IMR-90 (cell line): ENCODE data around the gene XAB2. TPM values are rescaled to one million over a fixed set of nuclear protein-coding genes. Genes with fewer than 3 reads are reported as not detected.

Source experiments
- ATAC-seq: fragments of 200-7000 bp; cut with Tn5 transposase; 2 replicates; pipeline ENCODE4 v1.9.1; 2020; ENCODE audit warnings: low read depth, mild to moderate bottlenecking, moderate library complexity
- BruUV-seq: library from RNA; stranded (reverse); fragments of 400-500 nt; replicated peaks from 2 replicates; lab custom pipeline; 2021; lab: Mats Ljungman, UMichigan
- CTCF ChIA-PET: fragments of 300-600 bp; formaldehyde crosslinking; extraction: SDS; loops from one replicate; lab custom pipeline; 2021; ENCODE audit warnings: antibody characterized with exemption; lab: Yijun Ruan, JAX
- POLR2A ChIA-PET: fragments of 300-600 bp; sonication (Branson Sonifier 250); formaldehyde crosslinking; loops from one replicate; lab custom pipeline; 2022; ENCODE audit warnings: antibody characterized with exemption; ENCODE audit not compliant: unreplicated experiment; lab: Charles Lee
- DNase-seq: peaks from one replicate; pipeline ENCODE4 v3.0.0; 2013
- H2AFZ ChIP-seq: replicated peaks from 2 replicates; pipeline ENCODE3; 2013; ENCODE audit warnings: low read length, mild to moderate bottlenecking; ENCODE audit not compliant: poor library complexity
- H2AK5ac ChIP-seq: 2 replicates; pipeline ENCODE4 v1.6.1; 2013; ENCODE audit warnings: low read depth, low read length, inconsistent platforms
- H2AK9ac ChIP-seq: replicated peaks from 2 replicates; pipeline ENCODE3; 2013; ENCODE audit warnings: mild to moderate bottlenecking, low read depth, low read length, moderate library complexity; ENCODE audit not compliant: poor library complexity
- H2BK120ac ChIP-seq: 2 replicates; pipeline ENCODE4 v1.6.1; 2013; ENCODE audit warnings: low read depth, low read length, inconsistent platforms
- H2BK15ac ChIP-seq: 3 replicates; pipeline ENCODE4 v1.6.1; 2013; ENCODE audit warnings: low read depth, low read length, inconsistent platforms
- H2BK20ac ChIP-seq: 2 replicates; pipeline ENCODE4 v1.6.1; 2013; ENCODE audit warnings: low read depth, mild to moderate bottlenecking, inconsistent platforms, low read length, moderate library complexity
- H2BK5ac ChIP-seq: 2 replicates; pipeline ENCODE4 v1.6.1; 2013; ENCODE audit warnings: mild to moderate bottlenecking, low read depth, low read length, inconsistent platforms; ENCODE audit not compliant: poor library complexity, severe bottlenecking
- H3K14ac ChIP-seq: replicated peaks from 2 replicates; pipeline ENCODE4 v1.6.1; 2013; ENCODE audit warnings: low read depth, low read length, inconsistent platforms
- H3K18ac ChIP-seq: 2 replicates; pipeline ENCODE4 v1.6.1; 2013; ENCODE audit warnings: low read depth, low read length, control low read depth
- H3K23ac ChIP-seq: 2 replicates; pipeline ENCODE4 v1.6.1; 2013; ENCODE audit warnings: low read depth, low read length, inconsistent platforms
- H3K27ac ChIP-seq: 2 replicates; pipeline ENCODE4 v1.5.1; 2013; ENCODE audit warnings: mild to moderate bottlenecking, control low read depth, low read length; ENCODE audit not compliant: insufficient read depth
- H3K27me3 ChIP-seq: 2 replicates; pipeline ENCODE4 v1.6.1; 2013; ENCODE audit warnings: low read length; ENCODE audit not compliant: control insufficient read depth, insufficient read depth
- H3K36me3 ChIP-seq: 2 replicates; pipeline ENCODE4 v1.6.1; 2013; ENCODE audit warnings: low read length, mixed read lengths; ENCODE audit not compliant: control insufficient read depth, insufficient read depth
- H3K4ac ChIP-seq: 2 replicates; pipeline ENCODE4 v1.6.1; 2013; ENCODE audit warnings: low read depth, low read length, inconsistent platforms
- H3K4me1 ChIP-seq: 2 replicates; pipeline ENCODE4 v1.6.1; 2013; ENCODE audit warnings: low read length, mixed read lengths; ENCODE audit not compliant: control insufficient read depth, insufficient read depth
- H3K4me2 ChIP-seq: 2 replicates; pipeline ENCODE4 v1.6.1; 2013; ENCODE audit warnings: low read depth, mild to moderate bottlenecking, control low read depth, low read length, moderate library complexity
- H3K4me3 ChIP-seq: 2 replicates; pipeline ENCODE4 v1.5.1; 2013; ENCODE audit warnings: low read depth, mild to moderate bottlenecking, control low read depth, low read length, moderate library complexity; ENCODE audit not compliant: insufficient read depth
- H3K56ac ChIP-seq: 2 replicates; pipeline ENCODE4 v1.6.1; 2013; ENCODE audit warnings: low read length, inconsistent platforms; ENCODE audit not compliant: insufficient read depth; ENCODE audit errors: extremely low read depth
- H3K79me1 ChIP-seq, 2 experiments: 2 replicates each; pipeline ENCODE4 v1.6.1; 2013; ENCODE audit warnings: low read length in 2 of 2, inconsistent platforms in 1 of 2, low read depth in 1 of 2
- H3K9ac ChIP-seq: 2 replicates; pipeline ENCODE4 v1.6.1; 2013; ENCODE audit warnings: low read depth, low read length, control low read depth
- H3K9me1 ChIP-seq: 2 replicates; pipeline ENCODE4 v1.6.1; 2013; ENCODE audit warnings: low read length, inconsistent platforms; ENCODE audit not compliant: insufficient read depth
- H3K9me3 ChIP-seq: 2 replicates; pipeline ENCODE4 v1.6.1; 2013; ENCODE audit warnings: low read length; ENCODE audit not compliant: control insufficient read depth, insufficient read depth
- H4K20me1 ChIP-seq: 2 replicates; pipeline ENCODE4 v1.6.1; 2013; ENCODE audit warnings: low read length, inconsistent platforms; ENCODE audit not compliant: insufficient read depth
- H4K5ac ChIP-seq: 2 replicates; pipeline ENCODE4 v1.6.1; 2013; ENCODE audit warnings: mild to moderate bottlenecking, low read depth, low read length, control low read depth
- H4K8ac ChIP-seq, 2 experiments: 2 replicates each; pipeline ENCODE4 v1.6.1; 2013; ENCODE audit warnings: low read depth in 2 of 2, low read length in 2 of 2, control low read depth in 1 of 2, inconsistent platforms in 1 of 2
- H4K91ac ChIP-seq: 2 replicates; pipeline ENCODE4 v1.6.1; 2013; ENCODE audit warnings: low read depth, low read length, inconsistent platforms; ENCODE audit not compliant: insufficient read depth
- BHLHE40 ChIP-seq: fragments of 150-350 bp; IDR thresholded peaks from 2 replicates; pipeline ENCODE4 v1.6.1; 2016; ENCODE audit warnings: mild to moderate bottlenecking, low read depth, low read length
- CHD1 ChIP-seq: IDR thresholded peaks from 2 replicates; pipeline ENCODE4 v1.6.1; 2012; ENCODE audit warnings: low read depth, low read length, improper control_type of control experiment
- CTCF ChIP-seq: conservative IDR thresholded peaks from 2 replicates; pipeline ENCODE4 v1.5.1; 2012; ENCODE audit warnings: mild to moderate bottlenecking, low read depth, low read length, improper control_type of control experiment
- ELK1 ChIP-seq: fragments of 150-350 bp; IDR thresholded peaks from 2 replicates; pipeline ENCODE4 v1.6.1; 2016; ENCODE audit warnings: low read depth, mild to moderate bottlenecking, low read length, moderate library complexity, borderline replicate concordance
- MAFK ChIP-seq: IDR thresholded peaks from 2 replicates; pipeline ENCODE4 v1.6.1; 2012; ENCODE audit warnings: low read depth, low read length, improper control_type of control experiment
- MAZ ChIP-seq: IDR thresholded peaks from 2 replicates; pipeline ENCODE4 v1.6.1; 2012; ENCODE audit warnings: low read depth, mild to moderate bottlenecking, low read length, improper control_type of control experiment, moderate library complexity, borderline replicate concordance
- MXI1 ChIP-seq: IDR thresholded peaks from 2 replicates; pipeline ENCODE4 v1.6.1; 2012; ENCODE audit warnings: low read depth, mild to moderate bottlenecking, low read length, moderate library complexity, borderline replicate concordance
- NFE2L2 ChIP-seq: fragments of 150-350 bp; IDR thresholded peaks from 2 replicates; pipeline ENCODE4 v1.6.1; 2016; ENCODE audit warnings: low read depth, mild to moderate bottlenecking, low read length
- RAD21 ChIP-seq: IDR thresholded peaks from 2 replicates; pipeline ENCODE4 v1.6.1; 2012; ENCODE audit warnings: low read length, improper control_type of control experiment
- RCOR1 ChIP-seq: IDR thresholded peaks from 2 replicates; pipeline ENCODE4 v1.6.1; 2012; ENCODE audit warnings: mild to moderate bottlenecking, low read length, improper control_type of control experiment; ENCODE audit not compliant: insufficient replicate concordance
- RFX5 ChIP-seq: IDR thresholded peaks from 2 replicates; pipeline ENCODE4 v1.8.0; 2012; ENCODE audit warnings: low read depth, mild to moderate bottlenecking, low read length, moderate library complexity
- SMC3 ChIP-seq: fragments of 150-350 bp; IDR thresholded peaks from 2 replicates; pipeline ENCODE4 v1.6.1; 2016; ENCODE audit warnings: low read depth, mild to moderate bottlenecking, antibody characterized with exemption, low read length, moderate library complexity
- USF2 ChIP-seq: fragments of 150-350 bp; IDR thresholded peaks from 2 replicates; pipeline ENCODE4 v1.6.1; 2017; ENCODE audit warnings: mild to moderate bottlenecking, antibody characterized with exemption, low read length, low read depth
- whole genome bisulfite sequencing, 2 experiments: methylation state at CpG; one replicate each; pipeline versions ENCODE4 v1.1.5 to v1.1.7; 2013; ENCODE audit warnings: missing lambda C conversion rate in 2 of 2; ENCODE audit not compliant: insufficient read length in 1 of 2; ENCODE audit errors: extremely low coverage in 2 of 2; 5-methylcytosine and 5-hydroxymethylcytosine counted together
- dilution Hi-C: fragments of 300-500 bp; cut with HindIII; formaldehyde crosslinking; loops from one replicate; pipeline ENCODE4 v1.14.3; 2018; ENCODE audit warnings: low sequenced_read_pairs; ENCODE audit not compliant: unreplicated experiment
- in situ Hi-C: fragments of 300-500 bp; cut with MboI; formaldehyde crosslinking; loops from 3 replicates; pipeline ENCODE4 v1.14.3; 2019; ENCODE audit warnings: low sequenced_read_pairs, inconsistent platforms, mixed read lengths
- intact Hi-C: fragments of 100-400 bp; cut with micrococcal nuclease; formaldehyde crosslinking; loops from 2 replicates; pipeline ENCODE4 v1.10.0; 2022
- polyA plus RNA-seq, 3 experiments: library from polyadenylated mRNA; depleted of rRNA; stranded (reverse); fragments of >200 nt; gene quantifications; 2 replicates each; pipeline ENCODE4 v1.2.3, GENCODE V29; 2012; ENCODE audit warnings: low replicate concordance in 1 of 3
- total RNA-seq: library from RNA; depleted of rRNA; stranded (reverse); fragments of >200 nt; gene quantifications from 2 replicates; pipeline ENCODE4 v1.2.3, GENCODE V29; 2012

Gene XAB2
- total and polyA plus RNA-seq, 2 of the 4 experiments (the other 2 are of a cell fraction), result 29.9 to 34.4 TPM

GRCh38 chr19:7625763-7626372 lies 3.5 kb downstream of the XAB2 start:
- peaks cover 3 to 54% of the 10 kb centered on the region in 2 experiments; a peak in 3 of 4 replicates for H3K79me1 ChIP-seq
- no peak overlapping the region for H4K91ac ChIP-seq
- H2AK5ac ChIP-seq, result no peak overlapping the region
- H2BK5ac ChIP-seq, result no peak overlapping the region
- H3K23ac ChIP-seq, result no peak overlapping the region
- H3K27ac ChIP-seq, result no peak overlapping the region
- CTCF ChIA-PET, result interaction anchor here (1.1 kb wide), 1 partner anchor 58 kb away, joined by 6 read pairs; no protein-coding TSS in a partner anchor
- H3K4me2 ChIP-seq, result no peak overlapping the region
- no peak overlapping the region for H3K4me3 ChIP-seq
- WGBS, 2 experiments, result 94% methylated on average over 14 of the region's 34 CpGs; no CpG with 5 or more reads in 1 of the 2 experiments
- no peak overlapping the region for H3K4ac ChIP-seq
- POLR2A ChIA-PET, result no interaction called here
- peaks cover 34% of the 10 kb centered on the region for H3K36me3 ChIP-seq
- dilution Hi-C loops (no loop called here), in situ Hi-C loops (no loop called here), intact Hi-C loops (no loop called here)
- ATAC-seq (no peak), DNase-seq (no peak)
- H3K27me3 ChIP-seq, result no peaks in the 10 kb centered on the region
- no peak overlapping the region for H2BK20ac ChIP-seq
- no peak for TF ChIP-seq RAD21
- TF ChIP-seq BHLHE40, result no peak
- no peak for TF ChIP-seq NFE2L2
- TF ChIP-seq RFX5, result no peak
- no peak for TF ChIP-seq MAZ
- no peak for TF ChIP-seq SMC3
- TF ChIP-seq USF2, result no peak
- TF ChIP-seq RCOR1, result no peak
- TF ChIP-seq CHD1, result no peak
- no peak for TF ChIP-seq MXI1
- TF ChIP-seq ELK1, result no peak
- TF ChIP-seq CTCF, result no peak
- no peak for TF ChIP-seq MAFK
- no peaks in the 10 kb centered on the region for H3K9me3 ChIP-seq
- H2BK120ac ChIP-seq, result no peak overlapping the region
- no peak overlapping the region for H3K14ac ChIP-seq
- H2AK9ac ChIP-seq, result no peak overlapping the region
- BruUV-seq, result no TSS peak
- no peak overlapping the region for H4K8ac ChIP-seq
- peaks cover 5% of the 10 kb centered on the region; the same call in 1 of the 2 replicates for H4K20me1 ChIP-seq
- no peak overlapping the region for H3K18ac ChIP-seq
- H3K56ac ChIP-seq, result no peak overlapping the region
- H2AFZ ChIP-seq, result no peak overlapping the region
- 0 out of 2 replicates have a peak, but pooled peaks cover 4% of the 10 kb centered on the region for H3K9me1 ChIP-seq
- H4K5ac ChIP-seq, result no peak overlapping the region
- H3K9ac ChIP-seq, result no peak overlapping the region
- H2BK15ac ChIP-seq, result no peak overlapping the region
- peaks cover 8% of the 10 kb centered on the region; the same call in 1 of the 2 replicates for H3K4me1 ChIP-seq
